Fibroblast of skin of left quadriceps (primary cell): ENCODE results near the gene NDUFC2.
"Not testable (repeated sequence)": the region's sequence is repeated elsewhere in the genome, so short reads cannot be mapped to it uniquely, and the experiment has no call there.

ENCODE experiments used
- DNase-seq, 2 experiments: peaks; one replicate each; pipeline ENCODE4 v3.0.0-alpha.2; 2013; ENCODE audit warnings: low read depth in 2 of 2

Gene NDUFC2

DNA sequence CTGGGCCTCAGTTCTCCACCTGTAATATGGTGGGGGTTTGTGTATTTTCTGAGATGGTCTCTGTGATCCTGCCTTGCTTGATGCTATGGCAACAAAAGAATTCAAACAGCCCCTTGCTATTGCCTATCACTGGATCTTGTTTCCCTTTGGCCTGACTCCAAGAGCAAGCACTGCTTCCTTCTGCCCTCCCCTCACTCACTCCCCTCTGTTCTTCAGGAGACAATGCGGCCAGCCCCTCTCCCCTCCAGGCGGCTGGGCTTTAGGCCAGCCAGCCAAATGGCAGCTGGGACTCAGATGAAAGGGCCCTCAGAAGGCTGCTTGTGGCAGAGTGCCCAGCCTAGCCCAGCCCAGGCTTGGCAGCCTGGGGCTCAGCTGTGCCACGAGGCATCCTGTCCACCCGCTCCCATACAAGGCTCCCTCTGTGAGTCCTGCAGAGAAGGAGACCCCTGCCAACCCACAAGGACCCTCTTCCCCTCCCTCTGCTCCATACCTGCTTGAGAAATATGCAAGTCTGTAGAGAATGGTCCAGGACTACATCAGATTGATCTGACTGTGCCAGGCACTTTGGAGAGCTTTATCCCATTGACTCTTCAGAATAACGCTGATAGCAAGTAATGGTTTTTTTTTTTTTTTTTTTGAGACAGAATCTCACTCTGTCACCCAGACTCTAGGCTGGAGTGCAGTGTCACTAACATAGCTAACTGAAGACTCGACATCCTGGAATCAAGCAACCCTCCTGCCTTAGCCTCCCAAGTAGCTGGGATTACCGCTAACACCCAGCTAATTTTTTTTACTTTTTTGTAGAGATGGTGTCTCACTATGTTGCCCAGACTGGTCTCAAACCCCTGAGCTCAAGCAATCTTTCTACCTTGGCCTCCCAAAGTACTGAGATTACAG, 49.0 kb downstream of the NDUFC2 start:
- DNase-seq, result peak in 1 of 2 experiments; percentile 29

DNA sequence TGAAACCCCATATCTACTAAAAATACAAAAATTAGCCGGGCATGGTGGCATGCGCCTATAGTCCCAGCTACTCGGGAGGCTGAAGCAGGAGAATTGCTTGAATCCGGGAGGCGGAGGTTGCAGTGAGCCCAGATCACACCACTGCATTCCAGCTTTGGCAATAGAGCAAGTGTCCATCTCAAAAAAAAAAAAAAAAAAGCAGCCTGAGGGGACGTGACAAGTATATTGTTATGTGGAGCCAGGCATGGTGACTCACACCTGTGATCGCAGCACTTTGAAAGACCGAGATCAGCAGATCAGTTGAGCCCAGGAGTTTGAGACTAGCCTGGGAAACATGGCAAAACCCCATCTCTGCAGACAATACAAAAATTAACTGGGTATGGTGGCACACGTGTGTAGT, 51.2 kb downstream of the NDUFC2 start:
- DNase-seq, result not testable (repeated sequence)

DNA sequence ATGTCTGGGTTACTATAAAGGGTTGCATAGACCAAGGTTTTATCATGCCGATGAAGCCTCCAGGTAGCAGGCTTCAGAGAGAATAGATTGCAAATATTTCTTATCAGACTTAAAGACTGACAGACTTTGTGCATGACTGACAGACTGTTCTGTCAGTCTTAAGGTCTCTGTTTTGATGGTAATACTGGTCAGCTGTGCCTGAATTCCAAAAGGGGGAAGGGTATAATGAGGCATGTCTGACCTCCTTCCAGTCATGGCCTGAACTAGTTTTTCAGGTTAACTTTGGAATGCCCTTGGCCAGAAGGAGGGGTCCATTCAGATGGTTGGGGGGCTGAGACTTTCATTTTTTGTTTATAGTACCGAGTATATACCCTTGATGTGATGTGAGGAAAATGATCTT, 51.9 kb downstream of the NDUFC2 start:
- DNase-seq, result no peak

DNA sequence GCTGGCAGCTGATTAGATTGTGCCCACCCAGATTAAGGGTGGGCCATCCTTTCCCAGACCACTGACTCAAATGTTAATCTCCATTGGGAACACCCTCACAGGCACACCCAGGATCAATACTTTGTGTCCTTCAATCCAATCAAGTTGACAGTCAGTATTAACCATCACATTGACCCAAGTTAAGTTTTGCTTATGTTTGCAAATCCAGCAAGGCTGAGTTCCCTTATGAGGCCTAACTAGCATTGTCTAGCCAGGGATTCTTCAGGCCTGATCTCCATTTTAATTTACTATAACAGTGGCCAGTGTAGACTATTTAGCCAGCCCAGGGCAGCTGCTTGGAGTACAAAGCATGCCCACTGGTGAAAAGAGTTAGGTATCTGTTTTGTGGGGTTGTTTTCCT, 54.3 kb downstream of the NDUFC2 start:
- DNase-seq, result no peak

DNA sequence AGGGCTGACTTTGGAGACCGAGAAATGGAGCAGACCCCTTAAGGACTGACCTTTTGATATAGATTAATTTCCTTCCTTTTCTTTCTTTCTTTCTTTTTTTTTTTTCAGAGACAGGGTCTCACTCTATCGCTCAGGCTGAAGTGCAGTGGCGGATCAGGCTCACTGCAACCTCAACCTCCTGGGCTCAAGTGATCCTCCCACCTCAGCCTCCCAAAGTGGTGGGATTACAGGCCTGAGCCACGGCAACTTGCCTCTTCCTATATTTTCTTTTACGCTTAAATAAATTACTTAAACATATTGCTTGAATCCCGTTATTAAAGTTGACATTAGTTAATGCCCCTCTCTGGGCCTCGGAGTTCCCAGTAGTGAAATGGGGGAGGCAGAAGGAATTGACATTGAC, 56.2 kb downstream of the NDUFC2 start:
- no peak for DNase-seq

DNA sequence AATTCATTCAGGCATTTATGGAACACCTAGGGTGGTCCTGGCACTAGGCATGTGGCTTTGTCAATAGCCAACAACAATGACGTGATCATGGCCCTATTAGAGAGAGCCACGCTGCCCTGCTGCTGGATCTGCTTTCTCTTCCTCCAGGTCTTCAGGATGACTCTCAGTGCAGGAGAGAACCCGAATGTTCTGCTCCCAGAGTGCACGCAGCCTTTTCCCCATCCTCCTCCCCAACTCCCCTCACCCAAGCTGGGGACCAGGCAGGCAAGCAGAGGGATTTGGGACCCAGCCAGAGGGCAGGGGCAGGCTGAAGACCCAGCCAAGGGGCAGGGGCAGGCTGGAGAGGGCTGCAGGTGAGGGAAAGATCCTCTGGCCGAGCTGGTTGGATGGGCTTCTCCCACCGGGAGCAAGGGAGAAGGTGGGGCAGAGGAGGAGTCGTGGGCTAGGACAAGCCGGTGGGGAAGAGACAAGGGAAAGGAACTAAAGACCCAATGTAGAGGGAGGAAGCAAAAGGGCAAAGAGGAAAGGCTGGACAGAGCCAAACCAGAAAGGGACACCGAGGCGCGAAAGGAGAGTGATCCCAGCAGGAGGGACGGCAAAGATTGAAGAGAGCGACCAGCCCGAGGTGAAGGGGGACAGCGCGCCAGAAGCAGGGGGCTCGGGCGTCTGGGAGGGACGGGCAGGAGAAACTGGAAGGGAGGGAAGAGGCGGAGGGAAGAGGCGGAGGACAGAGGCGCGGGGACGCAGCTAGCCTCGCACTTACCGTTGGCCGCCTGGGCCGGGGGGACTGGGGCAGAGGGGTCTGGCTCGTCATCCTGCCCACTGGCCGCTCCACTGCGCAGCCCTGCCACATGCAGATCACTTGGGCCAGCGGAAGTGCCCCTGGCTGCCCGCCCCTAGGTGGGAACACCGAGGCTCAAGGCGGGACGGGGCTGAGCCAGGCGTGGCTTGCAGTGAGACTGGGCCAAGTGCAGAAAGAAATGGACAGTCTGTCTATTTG, 57.0 kb downstream of the NDUFC2 start, which contains the start of gene KCTD14:
Gene KCTD14, minus strand, starts transcription at position 880 of the 1,000 bp plus-strand sequence. Its CDS starts 27 bp downstream, at position 853.
- DNase-seq, result no peak

DNA sequence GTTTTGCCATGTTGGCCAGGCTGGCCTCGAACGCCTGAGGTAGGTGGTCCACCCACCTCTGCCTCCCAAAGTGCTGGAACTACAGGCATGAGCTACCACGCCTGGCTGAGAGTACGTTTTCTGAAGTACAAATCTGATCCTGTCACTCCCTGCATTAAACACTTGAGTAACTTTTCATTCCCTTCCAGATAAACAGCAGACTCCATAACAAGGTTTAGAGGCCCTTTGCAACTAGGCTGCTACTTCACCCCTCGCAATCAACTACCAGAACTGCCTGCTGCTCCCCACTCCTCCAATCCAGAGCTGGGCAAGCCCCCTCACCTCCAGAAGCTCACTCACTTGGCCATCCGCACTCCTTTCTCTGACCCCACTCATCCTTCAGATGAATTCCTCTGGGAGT, 58.1 kb downstream of the NDUFC2 start:
- DNase-seq, result no peak

DNA sequence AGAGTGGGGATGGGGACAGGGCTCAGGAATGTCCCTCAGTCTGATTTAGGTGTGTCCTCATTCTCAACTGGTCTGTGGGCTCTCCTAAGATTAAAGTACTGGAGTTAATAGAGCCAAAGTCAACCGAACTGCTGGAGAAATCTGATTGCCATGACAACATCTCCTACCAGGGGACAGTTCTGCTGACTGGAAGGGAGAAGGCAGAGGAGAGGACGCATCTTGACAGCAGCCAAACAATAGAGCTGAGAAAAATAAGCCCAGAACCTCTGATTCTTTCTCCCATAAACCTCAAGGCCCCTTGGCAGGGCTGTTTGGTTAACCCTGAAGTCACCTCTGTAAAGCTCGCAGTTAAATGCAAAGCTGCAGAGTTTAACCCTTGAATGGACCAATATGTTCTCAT, 59.4 kb downstream of the NDUFC2 start:
- no peak for DNase-seq

DNA sequence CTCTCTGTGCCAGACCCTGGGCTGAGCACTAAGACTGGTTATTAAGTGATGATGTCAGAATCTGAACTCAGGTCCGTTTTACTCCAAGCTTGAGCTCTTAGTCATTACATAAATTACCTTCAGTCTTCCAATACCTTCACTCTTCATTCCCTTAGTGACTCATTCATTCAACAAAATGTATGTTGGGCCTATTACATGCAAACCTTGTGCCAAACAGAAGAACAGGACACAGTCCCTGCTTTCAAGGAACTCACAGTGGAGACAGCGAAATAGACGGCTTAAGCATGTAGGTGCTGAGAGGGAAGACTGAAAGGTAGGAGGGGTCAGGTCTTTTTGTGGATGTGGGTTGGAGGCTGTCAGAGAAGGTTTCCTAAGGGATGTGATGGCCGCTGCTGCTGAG, 59.9 kb downstream of the NDUFC2 start:
- DNase-seq, result no peak
